GM12891 (cell line): ENCODE measurements around the gene ZBTB26.
A peak's percentile ranks its signal among the peaks of the same experiment; 100 is the strongest.
"Not testable (repeated sequence)": the region's sequence is repeated elsewhere in the genome, so short reads cannot be mapped to it uniquely, and the experiment has no call there.

Experiments used
- DNase-seq: peaks from one replicate; pipeline ENCODE4 v3.0.0; 2011; ENCODE audit warnings: low spot score; ENCODE audit not compliant: insufficient read length
- FAIRE-seq: peaks from 2 replicates; lab custom pipeline; 2011; peaks lifted over from hg19 to GRCh38; lab: Jason Lieb, UNC
- PAX5 ChIP-seq: IDR thresholded peaks from 2 replicates; pipeline ENCODE4 v1.6.1; 2011; ENCODE audit warnings: low read length, moderate library complexity, mild to moderate bottlenecking; ENCODE audit not compliant: insufficient read depth, severe bottlenecking
- POLR2A ChIP-seq: IDR thresholded peaks from 2 replicates; pipeline ENCODE4 v1.6.1; 2011; ENCODE audit warnings: low read depth, low read length, control low read depth
- POLR2AphosphoS5 ChIP-seq: IDR thresholded peaks from 2 replicates; pipeline ENCODE4 v1.6.1; 2011; ENCODE audit warnings: low read depth, low read length, control low read depth
- POU2F2 ChIP-seq: IDR thresholded peaks from 2 replicates; pipeline ENCODE4 v1.6.1; 2011; ENCODE audit warnings: low read depth, mild to moderate bottlenecking, control low read depth, low read length, moderate library complexity
- SPI1 ChIP-seq: IDR thresholded peaks from 2 replicates; pipeline ENCODE4 v1.6.1; 2011; ENCODE audit warnings: low read depth, low read length, control low read depth
- TAF1 ChIP-seq: IDR thresholded peaks from 2 replicates; pipeline ENCODE4 v1.6.1; 2011; ENCODE audit warnings: low read depth, low read length, control low read depth

Gene ZBTB26

GRCh38 chr9:122929796-122930354, 1.4 kb downstream of the ZBTB26 start:
- TF ChIP-seq SPI1 (peak; percentile 29; the same call in 1 of the 2 replicates), POLR2A (no peak)
- DNase-seq (no peak), FAIRE-seq (no peak)

- TF ChIP-seq TAF1 (no peak), POU2F2 (no peak), POLR2AphosphoS5 (no peak), PAX5 (peak; percentile 25), POLR2A (no peak), SPI1 (0 out of 2 replicates have a peak, but pooled peaks have one; percentile 6)
- FAIRE-seq (peak; percentile 66), DNase-seq (no peak)
Measured at GRCh38 chr9:122923947-122924346, 7.4 kb downstream of the ZBTB26 start.

- no peak for TF ChIP-seq SPI1
- no peak for TF ChIP-seq POLR2A
- TF ChIP-seq POLR2AphosphoS5 = no peak
- TF ChIP-seq TAF1 = no peak
- TF ChIP-seq PAX5 = no peak
- TF ChIP-seq POU2F2 = no peak
- FAIRE-seq (no peak), DNase-seq (no peak)
Measured at GRCh38 chr9:122922713-122923112, 8.6 kb downstream of the ZBTB26 start.

GRCh38 chr9:122918310-122918709, 13.0 kb downstream of the ZBTB26 start:
- DNase-seq (no peak), FAIRE-seq (peak; percentile 31)
- TF ChIP-seq POLR2A (no peak), TAF1 (no peak), PAX5 (no peak), SPI1 (no peak), POLR2AphosphoS5 (no peak), POU2F2 (no peak)

- peak; percentile 61 for DNase-seq
- peak; percentile 94 for FAIRE-seq
- TF ChIP-seq TAF1 (peak; percentile 80), POLR2A (peak; percentile 96), POLR2AphosphoS5 (peak; percentile 96), PAX5 (no peak), SPI1 (peak; percentile 68), POU2F2 (peak; percentile 71)
Measured at GRCh38 chr9:122912964-122913673, 18.2 kb downstream of the ZBTB26 start, which contains the start of gene ZBTB6. TSS of gene ZBTB6 (minus strand) at chr9:122913323. CDS start at chr9:122912072, 1,251 bp downstream.

GRCh38 chr9:122912671-122912963, 18.7 kb downstream of the ZBTB26 start:
- FAIRE-seq = no peak
- TF ChIP-seq POLR2AphosphoS5 (no peak), SPI1 (peak; percentile 90)
- no peak for DNase-seq

GRCh38 chr9:122906122-122906521, 25.2 kb downstream of the ZBTB26 start:
- DNase-seq, FAIRE-seq: not testable (repeated sequence)

- DNase-seq (peak; percentile 68), FAIRE-seq (peak; percentile 100)
- TF ChIP-seq SPI1 = no peak; the same call in 1 of the 2 replicates
- TF ChIP-seq POLR2AphosphoS5 = peak; percentile 87
- TF ChIP-seq PAX5 = no peak
- peak; percentile 96 for TF ChIP-seq POLR2A
- TF ChIP-seq TAF1 = peak; percentile 36; the same call in 1 of the 2 replicates
- no peak; the same call in 1 of the 2 replicates for TF ChIP-seq POU2F2
Measured at GRCh38 chr9:122904823-122905710, 26.2 kb downstream of the ZBTB26 start, which contains the start of gene RC3H2. TSS of gene RC3H2 (minus strand) at chr9:122905359. CDS start at chr9:122897509, 7,850 bp downstream.

GRCh38 chr9:122904466-122904822, 26.9 kb downstream of the ZBTB26 start:
- DNase-seq = no peak
- FAIRE-seq = peak; percentile 73
- peak; percentile 12; the same call in 1 of the 2 replicates for TF ChIP-seq TAF1
- TF ChIP-seq POLR2A = no peak

GRCh38 chr9:122900791-122901190, 30.5 kb downstream of the ZBTB26 start:
- FAIRE-seq (no peak), DNase-seq (no peak)
- TF ChIP-seq POU2F2 = no peak
- no peak for TF ChIP-seq SPI1
- TF ChIP-seq TAF1 = no peak
- no peak for TF ChIP-seq POLR2A
- TF ChIP-seq PAX5 = no peak
- TF ChIP-seq POLR2AphosphoS5 = no peak
